Measurements from ENCODE around the gene MVB12A. TPM values are rescaled to one million over a fixed set of nuclear protein-coding genes. Genes with fewer than 3 reads are reported as not detected.

MVB12A gene
- total RNA-seq, 1 experiment from 2014 or later: 75.1 TPM

GRCh38 chr19:17418710-17419109 is 1.1 kb upstream of the MVB12A start:
- no peak for DNase-seq
- no peaks in the 10 kb centered on the region for H3K36me3 ChIP-seq (replicated peaks; ENCODE audit: control insufficient read depth, insufficient read depth, low read length)
- H3K4me3 ChIP-seq (ENCODE audit: insufficient read depth, low read depth, low read length): no peak overlapping the region
- H3K27me3 ChIP-seq (ENCODE audit: control insufficient read depth, insufficient read depth, low read length): peaks cover 3% of the 10 kb centered on the region

GRCh38 chr19:17419154-17419620 is 660 bp upstream of the MVB12A start:
- no peak for DNase-seq
- Histone ChIP-seq H3K4me3 (ENCODE audit: insufficient read depth, low read depth, low read length) (peak overlapping the region; percentile 32), H3K36me3 (replicated peaks; ENCODE audit: control insufficient read depth, insufficient read depth, low read length) (no peaks in the 10 kb centered on the region), H3K27me3 (ENCODE audit: control insufficient read depth, insufficient read depth, low read length) (peaks cover 3% of the 10 kb centered on the region)

GRCh38 chr19:17420475-17420924 is 653 bp downstream of the MVB12A start:
- Histone ChIP-seq H3K27me3 (ENCODE audit: control insufficient read depth, insufficient read depth, low read length) (peaks cover 3% of the 10 kb centered on the region), H3K4me3 (ENCODE audit: insufficient read depth, low read depth, low read length) (peak overlapping the region; percentile 86), H3K36me3 (replicated peaks; ENCODE audit: control insufficient read depth, insufficient read depth, low read length) (no peaks in the 10 kb centered on the region)
- peak; percentile 88 for DNase-seq

- no peaks in the 10 kb centered on the region; the same call in 1 of the 2 replicates for H3K27me3 ChIP-seq (ENCODE audit: control insufficient read depth, insufficient read depth, low read length)
- no peak for DNase-seq
- no peaks in the 10 kb centered on the region for H3K36me3 ChIP-seq (replicated peaks; ENCODE audit: control insufficient read depth, insufficient read depth, low read length)
- no peak overlapping the region for H3K4me3 ChIP-seq (ENCODE audit: insufficient read depth, low read depth, low read length)
Measured at GRCh38 chr19:17421942-17422341, 2.1 kb downstream of the MVB12A start.

- peak; percentile 43 for DNase-seq
- Histone ChIP-seq H3K27me3 (ENCODE audit: control insufficient read depth, insufficient read depth, low read length) (no peaks in the 10 kb centered on the region; the same call in 1 of the 2 replicates), H3K4me3 (ENCODE audit: insufficient read depth, low read depth, low read length) (no peak overlapping the region), H3K36me3 (replicated peaks; ENCODE audit: control insufficient read depth, insufficient read depth, low read length) (no peaks in the 10 kb centered on the region)
Measured at GRCh38 chr19:17423429-17424208, 3.8 kb downstream of the MVB12A start.

GRCh38 chr19:17424743-17425365 is 5.0 kb downstream of the MVB12A start:
- H3K27me3 ChIP-seq (ENCODE audit: control insufficient read depth, insufficient read depth, low read length): no peaks in the 10 kb centered on the region; the same call in 1 of the 2 replicates
- peak overlapping the region; percentile 36 for H3K4me3 ChIP-seq (ENCODE audit: insufficient read depth, low read depth, low read length)
- H3K36me3 ChIP-seq (replicated peaks; ENCODE audit: control insufficient read depth, insufficient read depth, low read length): no peaks in the 10 kb centered on the region
- peak; percentile 98 for DNase-seq

GRCh38 chr19:17429641-17430113 is 9.8 kb downstream of the MVB12A start:
- H3K27me3 ChIP-seq (ENCODE audit: control insufficient read depth, insufficient read depth, low read length): no peaks in the 10 kb centered on the region
- DNase-seq: peak; percentile 15
- H3K4me3 ChIP-seq (ENCODE audit: insufficient read depth, low read depth, low read length): no peak overlapping the region
- H3K36me3 ChIP-seq (replicated peaks; ENCODE audit: control insufficient read depth, insufficient read depth, low read length): no peaks in the 10 kb centered on the region

GRCh38 chr19:17431417-17431816 is 11.6 kb downstream of the MVB12A start:
- DNase-seq: no peak
- Histone ChIP-seq H3K4me3 (ENCODE audit: insufficient read depth, low read depth, low read length) (no peak overlapping the region), H3K36me3 (replicated peaks; ENCODE audit: control insufficient read depth, insufficient read depth, low read length) (no peaks in the 10 kb centered on the region), H3K27me3 (ENCODE audit: control insufficient read depth, insufficient read depth, low read length) (no peaks in the 10 kb centered on the region)

- H3K36me3 ChIP-seq (replicated peaks; ENCODE audit: control insufficient read depth, insufficient read depth, low read length): no peaks in the 10 kb centered on the region
- H3K4me3 ChIP-seq (ENCODE audit: insufficient read depth, low read depth, low read length): no peak overlapping the region
- H3K27me3 ChIP-seq (ENCODE audit: control insufficient read depth, insufficient read depth, low read length): no peaks in the 10 kb centered on the region
- DNase-seq: no peak
Measured at GRCh38 chr19:17435218-17435617, 15.4 kb downstream of the MVB12A start.

- no peak for DNase-seq
- Histone ChIP-seq H3K4me3 (ENCODE audit: insufficient read depth, low read depth, low read length) (no peak overlapping the region), H3K36me3 (replicated peaks; ENCODE audit: control insufficient read depth, insufficient read depth, low read length) (no peaks in the 10 kb centered on the region), H3K27me3 (ENCODE audit: control insufficient read depth, insufficient read depth, low read length) (no peaks in the 10 kb centered on the region)
Measured at GRCh38 chr19:17436094-17436873, 16.4 kb downstream of the MVB12A start.

GRCh38 chr19:17436874-17437267 is 17.0 kb downstream of the MVB12A start:
- Histone ChIP-seq H3K4me3 (ENCODE audit: insufficient read depth, low read depth, low read length) (no peak overlapping the region), H3K36me3 (replicated peaks; ENCODE audit: control insufficient read depth, insufficient read depth, low read length) (no peaks in the 10 kb centered on the region), H3K27me3 (ENCODE audit: control insufficient read depth, insufficient read depth, low read length) (no peaks in the 10 kb centered on the region; the same call in 1 of the 2 replicates)
- DNase-seq: no peak

GRCh38 chr19:17441241-17442021 is 21.6 kb downstream of the MVB12A start:
- no peak overlapping the region for H3K4me3 ChIP-seq (ENCODE audit: insufficient read depth, low read depth, low read length)
- peak; percentile 81 for DNase-seq

GRCh38 chr19:17445526-17446165 is 25.8 kb downstream of the MVB12A start:
- no peaks in the 10 kb centered on the region for H3K36me3 ChIP-seq (replicated peaks; ENCODE audit: control insufficient read depth, insufficient read depth, low read length)
- H3K27me3 ChIP-seq (ENCODE audit: control insufficient read depth, insufficient read depth, low read length): peaks cover 22% of the 10 kb centered on the region
- DNase-seq: no peak
- no peak overlapping the region for H3K4me3 ChIP-seq (ENCODE audit: insufficient read depth, low read depth, low read length)

More at GRCh38 chr19:17441241-17442021, 21.6 kb downstream of the MVB12A start:
- Histone ChIP-seq H3K36me3 (replicated peaks; ENCODE audit: control insufficient read depth, insufficient read depth, low read length) (no peaks in the 10 kb centered on the region), H3K27me3 (ENCODE audit: control insufficient read depth, insufficient read depth, low read length) (peaks cover 5% of the 10 kb centered on the region; the same call in 1 of the 2 replicates)
